DOHH2 (cell line): ENCODE data around the gene PPP4R4.
"Not testable (repeated sequence)": the region's sequence is repeated elsewhere in the genome, so short reads cannot be mapped to it uniquely, and the experiment has no call there.

ENCODE experiments used
- CTCF ChIP-seq: fragments of 200-600 bp; sonication (generic); IDR thresholded peaks from one replicate; pipeline ENCODE4 v1.5.1; 2014; ENCODE audit warnings: antibody characterized with exemption, mild to moderate bottlenecking, low read depth, low read length; ENCODE audit not compliant: poor library complexity, severe bottlenecking
- EZH2phosphoT487 ChIP-seq: fragments of 200-600 bp; sonication (generic); IDR thresholded peaks from 2 replicates; pipeline ENCODE4 v1.6.1; 2017; ENCODE audit warnings: borderline replicate concordance, mild to moderate bottlenecking, antibody characterized with exemption, low read length, moderate library complexity, mixed read lengths

GRCh38 chr14:94218198-94218886 lies 44.2 kb downstream of the PPP4R4 start:
- TF ChIP-seq EZH2phosphoT487, CTCF: not testable (repeated sequence)
